ENCODE measurements around the gene OVCA2. TPM values are rescaled to one million over a fixed set of nuclear protein-coding genes. Genes with fewer than 3 reads are reported as not detected.

Gene OVCA2
- total and polyA plus RNA-seq, 3 experiments from 2014 or later, result 54.2 to 60.0 (median 56.2) TPM

DNA sequence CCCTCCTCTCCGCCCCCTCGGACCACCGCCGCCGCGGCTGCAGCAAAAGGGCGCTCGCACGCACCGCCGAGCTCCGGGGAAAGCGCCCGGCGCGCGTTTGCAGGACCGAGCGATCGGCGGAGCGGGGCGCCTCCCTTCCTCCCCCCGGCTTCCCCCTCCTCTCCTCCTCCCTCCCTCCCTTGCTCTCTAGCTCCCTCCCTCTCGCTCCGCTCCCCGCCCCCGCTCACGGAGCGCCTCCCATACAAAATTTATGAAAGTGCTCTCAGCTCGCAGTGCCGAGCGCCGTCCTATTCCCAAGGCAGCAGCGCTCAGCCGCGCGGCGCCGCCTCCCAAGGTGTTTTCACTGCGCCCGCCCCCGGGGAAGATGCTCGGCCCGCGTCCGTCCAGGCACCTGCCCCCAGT, 16.6 kb upstream of the OVCA2 start, which contains the start of gene RTN4RL1:
TSS of gene RTN4RL1 (minus strand) at position 115 of the 402 bp plus-strand sequence. CDS start 469 bp downstream, outside the sequence.
- H3K27me3 Mint-ChIP-seq, result peaks cover 27 to 31% of the 10 kb centered on the region in 2 donors
- no peak within 1 kb of the TSS for H3K27ac ChIP-seq (ENCODE audit: low read depth, low read length)
- CTCF ChIA-PET, result interaction anchor here (1.2 to 2.7 kb wide), 5 partner anchors 12 to 376 kb away, joined by 3 to 13 read pairs (median 5); partner anchors contain the start of gene HIC1
- H3K9me3 Mint-ChIP-seq, result no peaks in the 10 kb centered on the region
- peak within 1 kb of the TSS; percentile 80 to 92 (median 85) for H3K4me3 Mint-ChIP-seq
- H3K4me1 Mint-ChIP-seq, result peaks cover 14 to 40% (median 20%) of the 10 kb centered on the region in 3 donors
- POLR2A ChIA-PET, result interaction anchor here (0.6 to 1.1 kb wide), 3 partner anchors 155 to 469 kb away, joined by 3 to 4 read pairs (median 4); no protein-coding TSS in a partner anchor
- H3K27ac Mint-ChIP-seq, result peak within 1 kb of the TSS in 4 of 8 donors; percentile 23 to 58 (median 49)
- peak within 1 kb of the TSS; percentile 50 for H3K4me3 ChIP-seq (ENCODE audit: low read length)
- no peaks in the 10 kb centered on the region for H3K36me3 ChIP-seq (ENCODE audit: insufficient read depth, low read length)
- DNase-seq, result peak; percentile 62 to 85 (median 65)
- peaks cover 26% of the 10 kb centered on the region for H3K4me1 ChIP-seq (ENCODE audit: insufficient read depth, low read length)
- peaks cover 16% of the 10 kb centered on the region for H3K27me3 ChIP-seq (ENCODE audit: insufficient read depth, low read length, poor library complexity, severe bottlenecking)
- no peaks in the 10 kb centered on the region for H3K9me3 ChIP-seq (ENCODE audit: low read length)
- peaks cover 0 to 3% (median 0%) of the 10 kb centered on the region in 3 donors for H3K36me3 Mint-ChIP-seq

DNA sequence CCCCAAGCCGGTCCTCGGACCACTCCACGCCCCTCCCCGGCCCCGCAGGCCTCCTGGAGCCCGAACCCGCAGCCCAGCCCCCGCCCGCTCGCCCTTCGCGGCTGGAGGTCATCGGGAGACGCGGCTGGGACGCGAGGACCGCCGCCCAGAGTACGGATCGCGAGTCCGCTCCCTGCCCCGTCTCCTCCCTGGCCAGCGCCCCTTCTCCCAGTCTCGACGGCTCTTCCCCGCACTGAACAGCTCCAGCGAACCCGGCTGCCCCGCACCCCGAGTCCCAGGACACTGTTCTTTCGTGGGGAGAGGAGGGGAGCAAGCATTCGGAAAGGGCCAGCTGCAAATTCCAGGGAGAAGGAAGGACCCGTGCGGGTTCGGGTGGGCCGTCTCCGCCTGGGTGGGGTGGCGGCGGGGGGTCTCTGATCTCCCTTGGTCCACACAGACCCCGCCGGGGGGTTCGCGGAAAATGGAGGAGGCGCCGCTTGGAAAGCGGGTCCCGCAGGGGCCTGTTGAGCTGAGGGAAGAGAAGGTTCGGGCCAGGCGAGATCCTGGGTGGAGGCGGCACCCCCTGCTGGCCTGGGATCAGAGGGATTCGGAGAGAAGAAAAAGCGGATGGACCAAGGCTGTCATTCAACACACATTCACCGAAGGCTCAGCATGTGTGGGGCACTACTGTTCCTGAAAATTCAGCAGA, 16.1 kb upstream of the OVCA2 start:
- H3K9me3 ChIP-seq (ENCODE audit: low read length), result no peaks in the 10 kb centered on the region
- Mint-ChIP-seq H3K27ac (peak overlapping the region in 2 of 8 donors; percentile 23 to 43), H3K27me3 (peaks cover 24 to 31% of the 10 kb centered on the region in 2 donors), H3K9me3 (no peaks in the 10 kb centered on the region), H3K4me1 (peaks cover 20 to 44% (median 24%) of the 10 kb centered on the region in 3 donors), H3K4me3 (peak overlapping the region; percentile 80 to 92 (median 85)), H3K36me3 (peaks cover 0 to 7% (median 0%) of the 10 kb centered on the region in 3 donors)
- peak overlapping the region; percentile 31 for H3K4me3 ChIP-seq (ENCODE audit: low read length)
- ChIA-PET POLR2A (interaction anchor here (0.6 to 1.1 kb wide), 3 partner anchors 155 to 469 kb away, joined by 3 to 4 read pairs (median 4); no protein-coding TSS in a partner anchor), CTCF (interaction anchor here (1.2 to 2.7 kb wide), 6 partner anchors 12 to 377 kb away, joined by 3 to 13 read pairs (median 4); partner anchors contain the start of gene HIC1)
- no peaks in the 10 kb centered on the region for H3K36me3 ChIP-seq (ENCODE audit: insufficient read depth, low read length)
- no peak overlapping the region for H3K27ac ChIP-seq (ENCODE audit: low read depth, low read length)
- peak in 1 of 5 donors; percentile 23 for DNase-seq
- peaks cover 16% of the 10 kb centered on the region for H3K27me3 ChIP-seq (ENCODE audit: insufficient read depth, low read length, poor library complexity, severe bottlenecking)
- H3K4me1 ChIP-seq (ENCODE audit: insufficient read depth, low read length), result peaks cover 31% of the 10 kb centered on the region

- peaks cover 0 to 14% (median 0%) of the 10 kb centered on the region in 3 donors for H3K36me3 Mint-ChIP-seq
- ChIA-PET CTCF (interaction anchor here (1.2 kb wide), 1 partner anchor 162 kb away, joined by 3 read pairs; no protein-coding TSS in a partner anchor), POLR2A (interaction anchor here (0.7 kb wide), 1 partner anchor 262 kb away, joined by 5 read pairs; no protein-coding TSS in a partner anchor)
- Histone ChIP-seq H3K27ac (ENCODE audit: low read depth, low read length) (no peak overlapping the region), H3K36me3 (ENCODE audit: insufficient read depth, low read length) (no peaks in the 10 kb centered on the region), H3K27me3 (ENCODE audit: insufficient read depth, low read length, poor library complexity, severe bottlenecking) (peaks cover 16% of the 10 kb centered on the region), H3K9me3 (ENCODE audit: low read length) (no peaks in the 10 kb centered on the region), H3K4me3 (ENCODE audit: low read length) (no peak overlapping the region), H3K4me1 (ENCODE audit: insufficient read depth, low read length) (peaks cover 48% of the 10 kb centered on the region)
- no peaks in the 10 kb centered on the region for H3K9me3 Mint-ChIP-seq
- peaks cover 25 to 49% (median 30%) of the 10 kb centered on the region in 3 donors for H3K4me1 Mint-ChIP-seq
- H3K27me3 Mint-ChIP-seq, result peaks cover 22 to 25% of the 10 kb centered on the region in 2 donors
- DNase-seq, result no peak
- no peak overlapping the region for H3K27ac Mint-ChIP-seq
- H3K4me3 Mint-ChIP-seq, result peak overlapping the region; percentile 24 to 81 (median 44)
Measured at GRCh38 chr17:2027528-2028233, 14.1 kb upstream of the OVCA2 start.

GRCh38 chr17:2028234-2028614, 13.6 kb upstream of the OVCA2 start:
- peaks cover 27 to 49% (median 33%) of the 10 kb centered on the region in 3 donors for H3K4me1 Mint-ChIP-seq
- Histone ChIP-seq H3K36me3 (ENCODE audit: insufficient read depth, low read length) (no peaks in the 10 kb centered on the region), H3K27me3 (ENCODE audit: insufficient read depth, low read length, poor library complexity, severe bottlenecking) (peaks cover 14% of the 10 kb centered on the region), H3K9me3 (ENCODE audit: low read length) (no peaks in the 10 kb centered on the region), H3K4me3 (ENCODE audit: low read length) (no peak overlapping the region), H3K27ac (ENCODE audit: low read depth, low read length) (no peak overlapping the region), H3K4me1 (ENCODE audit: insufficient read depth, low read length) (peaks cover 43% of the 10 kb centered on the region)
- DNase-seq, result no peak
- ChIA-PET POLR2A (no interaction called here), CTCF (interaction anchor here (1.2 to 1.6 kb wide), 2 partner anchors 163 to 217 kb away, joined by 3 to 4 read pairs; no protein-coding TSS in a partner anchor)
- no peak overlapping the region for H3K27ac Mint-ChIP-seq
- peaks cover 17 to 25% of the 10 kb centered on the region in 2 donors for H3K27me3 Mint-ChIP-seq
- H3K9me3 Mint-ChIP-seq, result no peaks in the 10 kb centered on the region
- H3K4me3 Mint-ChIP-seq, result peak overlapping the region in 3 of 7 donors; percentile 34 to 81 (median 44)
- peaks cover 0 to 18% (median under 1%) of the 10 kb centered on the region in 3 donors for H3K36me3 Mint-ChIP-seq

DNA sequence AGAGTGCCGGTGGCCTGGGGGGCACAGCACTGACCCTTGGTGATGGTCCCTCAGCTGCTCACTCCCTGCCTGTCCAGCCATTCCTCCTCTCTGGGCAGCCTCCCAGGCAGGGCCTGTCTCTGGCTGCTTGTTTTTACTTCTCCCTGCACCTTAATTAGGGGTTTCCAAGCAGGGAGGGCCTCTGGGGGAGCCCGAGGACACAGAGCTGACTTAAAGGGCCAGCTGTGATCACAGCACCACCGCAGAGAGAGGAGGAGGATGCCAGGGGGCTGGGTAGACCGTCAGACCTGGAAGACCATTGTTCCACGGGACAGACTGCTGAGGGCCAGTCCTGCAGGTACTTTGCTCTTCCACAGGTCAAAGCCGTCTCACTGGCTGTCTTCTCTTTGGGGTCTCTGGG, 13.1 kb upstream of the OVCA2 start:
- H3K9me3 Mint-ChIP-seq, result no peaks in the 10 kb centered on the region
- DNase-seq, result no peak
- POLR2A ChIA-PET, result no interaction called here
- H3K36me3 Mint-ChIP-seq, result peaks cover 0 to 22% (median 2%) of the 10 kb centered on the region in 3 donors
- Histone ChIP-seq H3K9me3 (ENCODE audit: low read length) (no peaks in the 10 kb centered on the region), H3K4me1 (ENCODE audit: insufficient read depth, low read length) (peaks cover 41% of the 10 kb centered on the region), H3K27ac (ENCODE audit: low read depth, low read length) (no peak overlapping the region), H3K4me3 (ENCODE audit: low read length) (no peak overlapping the region), H3K36me3 (ENCODE audit: insufficient read depth, low read length) (no peaks in the 10 kb centered on the region), H3K27me3 (ENCODE audit: insufficient read depth, low read length, poor library complexity, severe bottlenecking) (peaks cover 13% of the 10 kb centered on the region)
- H3K4me1 Mint-ChIP-seq, result peaks cover 27 to 48% (median 34%) of the 10 kb centered on the region in 3 donors
- H3K27me3 Mint-ChIP-seq, result peaks cover 15 to 25% of the 10 kb centered on the region in 2 donors
- CTCF ChIA-PET, result interaction anchor here (1.2 to 1.6 kb wide), 2 partner anchors 164 to 217 kb away, joined by 3 to 4 read pairs; no protein-coding TSS in a partner anchor
- H3K4me3 Mint-ChIP-seq, result peak overlapping the region in 6 of 7 donors; percentile 15 to 81 (median 26)
- no peak overlapping the region for H3K27ac Mint-ChIP-seq

DNA sequence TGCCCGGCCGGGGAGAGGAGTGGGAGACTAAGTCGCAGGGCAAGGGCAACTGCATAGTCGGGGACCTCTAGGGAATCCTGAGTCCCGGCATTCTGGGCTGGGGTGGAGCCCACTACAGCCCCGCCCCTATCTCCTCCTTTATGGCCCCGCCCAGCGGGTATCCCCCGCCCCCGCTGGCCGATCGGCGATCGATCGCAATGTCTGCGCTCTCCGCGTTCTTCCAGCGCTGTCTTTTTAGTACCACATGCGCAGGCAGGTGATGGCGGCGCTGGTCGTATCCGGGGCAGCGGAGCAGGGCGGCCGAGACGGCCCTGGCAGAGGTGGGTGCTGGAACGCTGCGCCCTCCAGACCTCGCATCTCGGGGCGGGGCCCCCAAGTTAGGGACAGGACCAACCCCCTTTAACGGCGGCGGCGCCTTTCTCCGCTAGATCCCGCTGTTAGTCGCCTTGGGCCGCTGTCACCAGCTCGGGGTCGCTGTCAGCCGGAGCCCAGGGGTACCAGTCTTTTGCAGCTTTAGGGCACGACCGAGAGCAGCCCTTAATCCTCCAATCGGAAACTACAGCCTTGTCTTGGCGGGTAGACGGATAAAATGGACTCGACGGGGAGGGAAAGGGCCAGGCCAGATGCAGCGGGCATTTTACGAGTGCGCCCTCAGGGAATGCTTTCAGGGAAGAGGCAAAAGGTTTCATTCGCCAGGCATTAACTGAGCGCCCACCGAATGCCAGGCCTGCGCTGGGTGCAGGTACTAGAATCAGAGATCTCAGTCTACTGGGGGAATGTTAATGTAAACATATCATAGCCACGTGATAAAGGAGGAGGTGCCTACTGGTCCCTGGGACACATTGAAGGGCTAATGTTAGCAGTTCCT, 11.7 kb upstream of the OVCA2 start, which contains the start of gene DPH1:
TSS of gene DPH1 (plus strand) at position 243 of the 868 bp plus-strand sequence. CDS start at position 260, 17 bp downstream.
- ChIA-PET CTCF (interaction anchor here (1.4 to 1.6 kb wide), 2 partner anchors 126 to 215 kb away, joined by 3 to 4 read pairs; no protein-coding TSS in a partner anchor), POLR2A (interaction anchor here (0.6 to 1.1 kb wide), 3 partner anchors 10 to 426 kb away, joined by 3 read pairs; partner anchors contain the start of gene OVCA2)
- Histone ChIP-seq H3K27ac (ENCODE audit: low read depth, low read length) (peak within 1 kb of the TSS; percentile 82), H3K36me3 (ENCODE audit: insufficient read depth, low read length) (no peaks in the 10 kb centered on the region), H3K9me3 (ENCODE audit: low read length) (no peaks in the 10 kb centered on the region), H3K4me3 (ENCODE audit: low read length) (peak within 1 kb of the TSS; percentile 99), H3K27me3 (ENCODE audit: insufficient read depth, low read length, poor library complexity, severe bottlenecking) (peaks cover 5% of the 10 kb centered on the region), H3K4me1 (ENCODE audit: insufficient read depth, low read length) (peaks cover 34% of the 10 kb centered on the region)
- DNase-seq, result peak; percentile 75 to 89 (median 79)
- Mint-ChIP-seq H3K27ac (peak within 1 kb of the TSS; percentile 83 to 96 (median 86)), H3K4me3 (peak within 1 kb of the TSS; percentile 90 to 98 (median 96)), H3K36me3 (peaks cover 0 to 26% (median 2%) of the 10 kb centered on the region in 3 donors), H3K4me1 (peaks cover 25 to 46% (median 34%) of the 10 kb centered on the region in 3 donors), H3K9me3 (no peaks in the 10 kb centered on the region), H3K27me3 (peaks cover 15 to 22% of the 10 kb centered on the region in 2 donors)
